HG03342 (cell line): ENCODE data around the gene PARD3B.

Source experiments
- ATAC-seq: cut with Tn5 transposase; IDR thresholded peaks from one replicate; pipeline ENCODE4 v1.9.1; 2021; ENCODE audit warnings: mild to moderate bottlenecking, moderate library complexity; ENCODE audit not compliant: unreplicated experiment

The PARD3B gene

DNA sequence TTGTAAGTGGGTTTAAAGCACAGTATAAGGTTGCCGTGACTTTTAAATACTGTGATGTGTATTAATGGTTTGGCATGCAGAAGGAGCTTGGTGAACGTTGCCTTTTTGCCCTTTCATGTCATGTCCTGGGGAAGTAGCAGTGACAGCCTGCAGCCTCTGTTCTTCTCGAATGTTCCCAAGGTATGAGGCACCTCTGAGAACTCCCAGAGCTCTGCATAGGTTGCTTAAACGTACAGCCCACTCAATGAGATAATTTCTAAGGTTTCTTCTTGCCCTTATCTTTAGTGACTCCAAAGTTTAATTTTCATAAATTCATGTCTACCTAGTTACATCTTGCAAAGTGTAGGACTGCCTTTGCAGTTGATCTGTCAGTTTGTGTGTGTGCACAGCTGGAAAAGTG is 36.7 kb downstream of the PARD3B start:
- ATAC-seq = no peak

DNA sequence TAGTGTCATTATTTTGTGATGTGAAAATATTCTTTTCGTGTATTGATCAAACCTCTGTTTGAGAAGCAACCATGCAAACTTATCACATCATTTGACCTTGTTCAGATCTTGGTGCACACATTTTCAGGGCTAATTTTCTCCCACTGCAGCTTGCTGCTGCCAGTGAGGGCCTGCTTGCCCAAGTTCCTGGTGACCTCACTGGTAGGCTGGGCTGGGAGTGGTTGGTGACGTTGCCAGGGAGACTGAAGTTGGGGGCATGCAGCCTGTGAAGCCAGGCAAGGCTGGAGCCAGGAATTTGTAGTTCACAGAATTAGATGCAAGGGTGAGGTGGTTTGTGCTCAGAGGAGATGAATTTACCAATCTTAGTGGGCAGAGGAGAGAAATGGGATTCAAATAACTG is 38.5 kb downstream of the PARD3B start:
- no peak for ATAC-seq

DNA sequence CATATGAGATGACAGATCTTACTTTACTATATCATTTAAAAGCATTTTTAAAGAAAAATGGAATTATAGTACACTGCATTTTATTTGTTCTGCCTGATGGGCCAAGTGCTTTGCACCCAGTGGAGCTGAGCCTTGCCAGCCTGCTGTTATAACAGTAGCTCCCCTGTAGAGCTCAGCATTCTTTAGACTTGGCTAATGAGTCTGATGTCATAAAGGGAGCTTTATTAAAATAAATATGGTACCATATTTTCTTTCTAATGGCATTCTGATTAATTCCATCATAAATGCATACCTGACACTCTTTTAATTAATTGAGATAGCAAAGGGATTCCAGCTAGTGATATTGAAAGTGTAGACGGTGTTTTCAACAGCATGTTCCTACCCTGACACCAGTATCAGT is 40.7 kb downstream of the PARD3B start:
- ATAC-seq = no peak

DNA sequence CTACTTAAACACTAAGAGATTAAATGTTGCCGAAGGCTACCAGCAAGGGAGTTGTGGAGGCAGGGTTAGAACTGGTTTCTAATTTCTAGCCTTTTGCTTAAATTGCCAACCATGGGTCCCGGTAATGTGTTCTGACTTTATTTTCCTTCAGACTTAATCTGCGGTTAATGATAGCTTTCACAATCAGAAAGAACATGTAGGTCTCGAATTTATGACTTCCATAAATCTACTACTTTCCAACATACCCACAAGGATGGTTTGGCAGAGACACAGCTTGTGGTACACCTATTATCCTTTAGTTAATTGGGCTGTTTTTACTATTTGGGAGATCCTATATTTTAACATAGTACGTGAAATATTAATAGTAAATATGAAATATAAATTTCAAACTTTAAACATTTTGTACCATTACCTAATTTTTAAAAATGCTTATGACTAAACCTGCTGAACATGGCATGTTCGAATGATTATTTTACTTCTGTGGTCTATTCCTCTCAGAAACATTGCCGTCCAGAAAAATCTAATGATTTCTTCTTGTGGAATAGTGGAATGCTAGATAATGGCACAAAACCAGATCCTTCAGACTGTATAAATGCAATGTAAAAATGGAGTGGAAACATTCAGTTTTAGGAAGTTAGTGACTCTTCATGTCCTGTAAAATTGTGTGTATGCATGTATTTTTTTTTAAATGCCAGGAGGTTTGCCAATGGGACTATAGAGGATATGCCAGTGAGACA is 41.3 kb downstream of the PARD3B start:
- ATAC-seq = no peak

DNA sequence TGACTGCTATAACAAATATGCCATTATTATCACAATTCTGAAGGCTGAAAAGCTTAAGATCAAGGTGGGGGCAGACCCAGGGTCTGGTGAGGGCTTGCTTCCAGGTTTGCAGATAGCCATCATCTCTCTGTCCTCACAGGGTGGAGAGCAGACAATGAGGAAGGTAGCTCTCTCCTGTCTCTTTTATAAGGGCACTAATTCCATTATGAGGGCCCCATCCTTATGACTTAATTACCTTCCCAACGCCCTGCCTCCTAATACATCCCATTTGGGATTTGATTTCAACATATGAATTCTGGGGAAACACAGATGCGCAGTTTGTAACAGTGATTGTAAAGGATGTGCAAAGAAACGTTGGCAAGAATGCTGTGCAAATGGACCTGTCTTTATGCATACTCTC is 44.8 kb downstream of the PARD3B start:
- ATAC-seq = no peak

DNA sequence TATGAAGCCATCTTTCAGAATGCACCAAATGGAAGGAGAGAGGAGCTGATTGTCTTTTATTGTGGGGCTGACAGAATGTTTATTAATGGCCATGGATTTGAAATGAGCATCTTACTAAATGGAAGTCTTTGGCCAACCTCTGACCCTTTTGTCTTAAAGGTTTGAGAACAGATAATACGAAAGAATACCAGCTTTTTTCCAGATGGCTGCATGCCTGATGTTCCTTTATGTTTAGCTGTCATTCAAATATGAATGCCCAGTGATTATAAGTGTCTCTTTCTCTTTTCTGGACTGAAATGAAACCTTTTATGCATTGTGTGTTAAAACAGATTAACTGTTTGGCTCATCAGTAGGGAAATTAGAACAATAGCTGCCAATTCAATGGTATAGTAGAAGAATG is 46.0 kb downstream of the PARD3B start:
- no peak for ATAC-seq

DNA sequence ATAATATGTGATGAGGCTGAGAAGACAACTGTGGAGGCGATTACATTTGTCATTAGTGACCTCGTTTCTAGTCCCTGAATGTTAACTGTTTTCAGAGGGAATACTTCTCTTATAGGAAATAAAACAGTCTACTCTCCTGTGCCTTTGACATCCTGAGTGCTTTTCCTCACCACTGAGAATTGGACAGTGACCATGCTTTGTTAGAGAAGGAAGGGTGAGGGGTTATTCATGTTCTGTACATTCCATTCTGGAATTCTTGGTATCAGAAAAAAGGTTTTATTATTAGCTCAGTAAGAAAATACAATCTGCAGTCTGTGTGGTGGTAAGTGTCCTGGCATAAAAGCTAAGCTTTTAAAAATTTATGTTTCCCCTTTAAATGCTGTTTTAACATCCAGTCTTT is 58.8 kb downstream of the PARD3B start:
- ATAC-seq = no peak

DNA sequence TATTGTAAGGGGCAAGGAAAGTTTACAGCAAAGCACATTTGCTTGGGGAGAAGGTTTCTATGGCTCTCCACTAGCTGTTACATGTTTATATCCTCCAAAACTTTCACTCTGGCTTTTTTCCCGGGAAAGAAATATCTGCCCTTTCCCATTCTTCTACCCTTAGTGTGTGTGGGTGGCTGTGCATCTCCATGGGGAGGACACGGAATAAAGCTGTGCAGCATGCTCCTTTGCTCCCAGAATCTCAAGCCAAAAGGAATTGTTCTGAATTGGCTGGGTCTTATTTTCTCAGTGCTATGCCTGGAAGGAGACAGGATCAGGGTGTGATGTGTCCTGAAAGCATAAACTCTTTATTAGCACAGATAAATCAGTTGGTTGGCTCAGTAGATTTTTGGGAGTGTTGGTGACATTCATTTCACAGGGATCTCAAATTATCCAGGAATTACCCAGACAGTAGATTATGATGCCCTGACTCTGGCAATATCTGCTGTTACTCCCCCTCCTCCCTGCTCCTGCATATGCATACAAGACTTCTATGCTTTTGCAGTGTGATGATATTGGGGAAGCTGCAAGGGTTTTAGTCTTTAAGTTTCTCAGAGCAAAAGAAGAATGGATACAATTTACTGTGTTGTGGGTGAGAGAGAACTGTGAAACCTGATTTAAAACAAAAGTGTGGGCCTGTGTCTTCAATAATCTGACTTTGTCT is 63.1 kb downstream of the PARD3B start:
- ATAC-seq = no peak

GRCh38 chr2:204611017-204611631 is 65.8 kb downstream of the PARD3B start:
- no peak for ATAC-seq

GRCh38 chr2:204611764-204612163 is 66.5 kb downstream of the PARD3B start:
- ATAC-seq = no peak

GRCh38 chr2:204613635-204614034 is 68.4 kb downstream of the PARD3B start:
- ATAC-seq = no peak

DNA sequence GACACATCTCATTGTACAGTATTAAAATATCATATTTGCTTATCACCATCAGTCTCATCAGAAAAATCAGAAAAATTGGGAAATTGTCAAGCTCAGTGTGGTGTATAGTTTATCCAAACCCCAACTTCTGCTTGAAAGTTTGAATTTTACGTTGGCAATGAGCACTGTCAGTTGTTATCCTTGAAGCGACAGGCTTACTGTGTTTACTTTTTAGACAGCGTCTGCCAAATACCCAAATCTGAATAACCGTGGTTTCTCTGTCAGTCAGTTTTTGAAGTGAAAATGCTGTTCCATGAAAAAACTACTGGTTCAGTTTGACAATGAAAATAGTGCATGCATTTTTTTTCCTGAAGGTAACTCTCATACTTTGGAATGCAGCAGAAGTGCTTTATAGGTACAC is 70.2 kb downstream of the PARD3B start:
- ATAC-seq = no peak

GRCh38 chr2:204625135-204625534 is 79.9 kb downstream of the PARD3B start:
- ATAC-seq = no peak

GRCh38 chr2:204628926-204629712 is 83.8 kb downstream of the PARD3B start:
- no peak for ATAC-seq

DNA sequence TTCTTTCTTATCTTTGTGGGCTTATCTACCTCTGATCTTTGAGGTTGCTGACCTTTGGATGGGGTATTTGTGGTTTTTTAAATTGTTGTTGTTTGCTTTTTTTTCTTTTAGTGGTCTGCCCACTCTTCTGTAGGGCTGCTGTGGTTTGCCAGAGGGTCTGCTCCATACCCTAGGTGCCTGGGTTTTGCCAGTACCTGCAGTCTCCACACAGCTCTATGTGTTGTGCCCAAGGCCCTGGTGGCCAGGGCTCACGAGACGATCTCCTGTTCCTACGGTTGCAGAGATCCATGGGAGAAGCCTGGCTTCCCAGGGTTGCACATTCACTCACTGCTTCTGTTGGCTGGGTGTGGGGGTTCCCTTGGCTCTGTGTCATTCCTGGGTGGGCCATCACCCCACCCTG is 87.1 kb downstream of the PARD3B start:
- ATAC-seq = no peak

- no peak for ATAC-seq
These were observed 89.3 kb downstream of the PARD3B start for GRCh38 chr2:204634564-204634963.

DNA sequence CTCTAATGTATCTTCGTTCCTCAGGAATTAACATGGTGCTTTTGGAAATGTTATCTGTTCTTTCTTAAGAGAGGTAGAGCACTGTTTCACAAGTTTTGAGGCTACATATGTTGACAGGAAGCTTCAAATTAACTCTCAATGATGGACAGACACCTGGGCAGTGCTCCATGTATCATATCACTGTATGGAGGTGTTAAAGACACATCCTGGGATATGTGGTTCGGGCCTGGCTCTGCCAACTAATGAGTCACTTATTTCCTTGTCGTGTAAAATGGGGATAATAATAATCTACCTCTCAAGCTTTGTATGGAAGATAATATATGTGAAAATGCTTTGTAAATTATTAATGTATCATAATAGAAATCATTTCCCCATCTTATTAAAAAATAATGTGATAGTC is 90.2 kb downstream of the PARD3B start:
- ATAC-seq = no peak

DNA sequence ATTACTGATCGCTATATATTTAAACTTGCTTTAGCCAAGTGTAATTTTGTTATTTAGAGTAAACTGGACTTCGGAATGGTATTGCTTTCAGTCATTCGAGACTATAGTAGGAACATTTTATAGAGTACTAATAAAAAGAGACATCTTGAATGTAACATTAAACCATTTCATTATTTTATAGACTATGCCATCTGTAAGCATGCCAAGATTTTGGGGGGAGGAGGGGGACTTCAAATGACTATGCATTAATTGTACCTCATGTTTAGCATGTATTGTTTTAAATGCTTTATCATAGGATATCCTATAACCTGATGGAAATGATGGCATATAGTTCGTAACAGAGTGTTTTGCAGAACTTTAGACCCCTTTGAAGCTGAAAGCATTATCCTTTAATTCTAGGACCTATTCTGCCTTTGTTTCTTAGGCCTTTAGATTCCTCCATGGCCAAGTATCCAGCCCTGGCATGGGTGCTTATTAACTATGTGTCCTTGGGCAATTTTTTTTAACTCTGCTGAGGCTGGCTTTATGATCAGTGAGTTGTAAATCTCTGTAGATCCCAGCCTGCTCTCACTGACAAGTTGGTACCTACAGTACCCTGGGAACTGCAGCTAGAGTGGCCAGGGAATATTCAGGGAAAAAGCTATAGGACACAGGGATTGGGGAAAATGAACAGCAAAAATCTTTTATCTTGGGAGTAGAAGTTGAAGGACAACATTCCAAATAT is 93.4 kb downstream of the PARD3B start:
- ATAC-seq = no peak

DNA sequence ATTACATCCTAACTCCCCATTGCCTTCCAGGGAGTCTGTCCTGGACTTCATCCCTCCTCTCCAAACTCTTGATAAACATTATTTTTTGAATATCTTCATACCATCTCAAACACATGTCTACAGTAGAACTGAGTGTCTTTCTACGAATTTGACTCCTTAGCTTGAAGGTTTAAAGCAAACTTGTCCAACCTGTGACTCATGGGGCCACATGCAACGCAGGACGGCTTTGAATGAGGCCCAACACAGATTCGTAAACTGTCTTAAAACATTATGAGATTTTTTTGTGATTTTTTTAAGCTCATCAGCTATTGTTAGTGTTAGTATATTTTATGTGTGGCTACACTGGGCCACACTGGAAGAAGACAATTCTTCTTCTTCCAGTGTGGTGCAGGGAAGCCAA is 98.1 kb downstream of the PARD3B start:
- ATAC-seq = no peak

DNA sequence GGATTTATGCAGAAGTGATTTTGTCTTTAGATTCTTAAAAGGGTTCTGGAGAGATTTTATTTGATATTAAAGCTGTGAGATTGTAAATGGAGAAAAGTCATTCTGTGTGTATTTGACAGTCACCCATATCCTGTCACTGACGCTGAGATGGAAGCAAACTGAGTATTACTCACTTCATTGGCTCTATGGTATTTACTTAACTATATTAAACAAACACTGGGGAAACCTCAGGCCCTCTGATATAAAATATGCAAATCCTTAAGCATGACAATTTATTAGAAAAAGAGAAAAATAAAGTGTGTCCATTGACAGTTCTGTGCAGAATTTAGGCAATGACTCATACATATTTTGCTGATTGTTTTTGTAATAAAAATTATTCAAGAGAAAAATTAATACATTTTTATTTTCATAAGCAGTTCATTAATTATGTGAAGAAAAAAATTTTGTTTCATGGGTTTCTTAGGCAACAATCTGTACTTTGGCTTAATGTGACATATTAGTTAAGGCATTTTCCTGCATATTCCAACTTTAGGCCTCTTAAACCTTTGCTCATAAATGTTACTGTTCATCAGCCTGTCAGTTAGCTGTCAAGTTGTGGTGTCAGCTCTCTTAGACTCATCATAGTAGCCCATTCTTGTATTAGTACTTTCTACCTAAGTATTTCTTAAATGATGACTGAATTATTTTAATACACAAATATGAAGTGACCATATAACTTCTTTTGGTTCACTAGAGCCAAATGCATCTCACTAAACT is 99.9 kb downstream of the PARD3B start:
- no peak for ATAC-seq
